ENCODE data around the gene MBTPS1.

- TF ChIP-seq CTCF (conservative IDR thresholded peaks at IDR 0.05 in 1 of 2, IDR thresholded peaks at IDR 0.05 in 1 of 2; ENCODE audit: extremely low read depth in 1 of 2, insufficient read depth in 1 of 2, low read depth in 1 of 2, low read length in 2 of 2), result no peak
- TF ChIP-seq EZH2 (IDR thresholded peaks at IDR 0.05; ENCODE audit: borderline replicate concordance, low read length), result no peak
These were observed 31.5 kb downstream of the MBTPS1 start for GRCh38 chr16:84085271-84085667.
